ENCODE data around the gene CDK14.

GRCh38 chr7:90617442-90617841 lies 21.3 kb downstream of the CDK14 start:
- TF ChIP-seq, protein P1, sequence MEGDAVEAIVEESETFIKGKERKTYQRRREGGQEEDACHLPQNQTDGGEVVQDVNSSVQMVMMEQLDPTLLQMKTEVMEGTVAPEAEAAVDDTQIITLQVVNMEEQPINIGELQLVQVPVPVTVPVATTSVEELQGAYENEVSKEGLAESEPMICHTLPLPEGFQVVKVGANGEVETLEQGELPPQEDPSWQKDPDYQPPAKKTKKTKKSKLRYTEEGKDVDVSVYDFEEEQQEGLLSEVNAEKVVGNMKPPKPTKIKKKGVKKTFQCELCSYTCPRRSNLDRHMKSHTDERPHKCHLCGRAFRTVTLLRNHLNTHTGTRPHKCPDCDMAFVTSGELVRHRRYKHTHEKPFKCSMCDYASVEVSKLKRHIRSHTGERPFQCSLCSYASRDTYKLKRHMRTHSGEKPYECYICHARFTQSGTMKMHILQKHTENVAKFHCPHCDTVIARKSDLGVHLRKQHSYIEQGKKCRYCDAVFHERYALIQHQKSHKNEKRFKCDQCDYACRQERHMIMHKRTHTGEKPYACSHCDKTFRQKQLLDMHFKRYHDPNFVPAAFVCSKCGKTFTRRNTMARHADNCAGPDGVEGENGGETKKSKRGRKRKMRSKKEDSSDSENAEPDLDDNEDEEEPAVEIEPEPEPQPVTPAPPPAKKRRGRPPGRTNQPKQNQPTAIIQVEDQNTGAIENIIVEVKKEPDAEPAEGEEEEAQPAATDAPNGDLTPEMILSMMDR (IDR thresholded peaks at IDR 0.05) = no peak
- no peak for TF ChIP-seq POLR2A (IDR thresholded peaks at IDR 0.05)

Data from ovary (tissue), 3 donors.